HepG2 (cell line): ENCODE results near the gene PRSS8. TPM values are rescaled to one million over a fixed set of nuclear protein-coding genes. Genes with fewer than 3 reads are reported as not detected.

Experiments used
- ETV6 ChIP-seq: sonication (generic); formaldehyde crosslinking; conservative IDR thresholded peaks from 2 replicates; pipeline ENCODE4 v1.4.0; 2020; ENCODE audit warnings: missing genetic modification reagents
- FOXO1 ChIP-seq: sonication (generic); formaldehyde crosslinking; IDR thresholded peaks from 2 replicates; pipeline ENCODE4 v1.4.0; 2020; ENCODE audit warnings: missing genetic modification reagents
- HMG20A ChIP-seq: IDR thresholded peaks from 2 replicates; pipeline ENCODE4 v1.6.1; 2016; ENCODE audit warnings: borderline replicate concordance
- KLF15 ChIP-seq: sonication (generic); formaldehyde crosslinking; IDR thresholded peaks from 2 replicates; pipeline ENCODE4 v1.8.1; 2023; ENCODE audit warnings: borderline replicate concordance, mild to moderate bottlenecking, inconsistent platforms, missing genetic modification reagents, mixed read lengths
- POLR2AphosphoS5 ChIP-seq: IDR thresholded peaks from 2 replicates; pipeline ENCODE4 v1.6.1; 2012; ENCODE audit warnings: low read depth, low read length
- RCOR2 ChIP-seq: IDR thresholded peaks from 2 replicates; pipeline ENCODE4 v1.6.1; 2016; ENCODE audit warnings: missing biosample characterization, missing genetic modification reagents
- SMAD1 ChIP-seq: sonication (generic); formaldehyde crosslinking; IDR thresholded peaks from 2 replicates; pipeline ENCODE4 v1.4.0; 2020; ENCODE audit warnings: missing genetic modification reagents, low read depth, mild to moderate bottlenecking, borderline replicate concordance
- SMARCE1 ChIP-seq: fragments of 450-650 bp; IDR thresholded peaks from 2 replicates; pipeline ENCODE4 v1.6.1; 2017; ENCODE audit warnings: borderline replicate concordance
- TCF7 ChIP-seq: sonication (generic); IDR thresholded peaks from 2 replicates; pipeline ENCODE4 v1.6.1; 2016; ENCODE audit warnings: antibody characterized with exemption, low read depth
- U2AF2 ChIP-seq: fragments of 200-400 bp; formaldehyde crosslinking; IDR thresholded peaks from 2 replicates; pipeline ENCODE4 v1.6.1; 2017; ENCODE audit warnings: low read depth, mild to moderate bottlenecking, low read length
- YEATS4 ChIP-seq: sonication (generic); formaldehyde crosslinking; IDR thresholded peaks from 2 replicates; pipeline ENCODE4 v1.4.0; 2020; ENCODE audit warnings: missing genetic modification reagents, borderline replicate concordance
- ZNF101 ChIP-seq: sonication (generic); formaldehyde crosslinking; IDR thresholded peaks from 2 replicates; pipeline ENCODE4 v1.4.0; 2020; ENCODE audit warnings: mild to moderate bottlenecking, low read depth, missing genetic modification reagents, borderline replicate concordance
- ZNF143 ChIP-seq: sonication (generic); formaldehyde crosslinking; IDR thresholded peaks from 2 replicates; pipeline ENCODE4 v1.4.0; 2020; ENCODE audit warnings: missing genetic modification reagents
- ZNF160 ChIP-seq: sonication (generic); formaldehyde crosslinking; IDR thresholded peaks from 2 replicates; pipeline ENCODE4 v1.8.0; 2022; ENCODE audit warnings: mild to moderate bottlenecking, inconsistent platforms, missing genetic modification reagents
- ZNF224 ChIP-seq: sonication (generic); formaldehyde crosslinking; IDR thresholded peaks from 2 replicates; pipeline ENCODE4 v1.5.0; 2020; ENCODE audit warnings: mild to moderate bottlenecking, missing genetic modification reagents
- ZNF350 ChIP-seq: sonication (generic); formaldehyde crosslinking; IDR thresholded peaks from 2 replicates; pipeline ENCODE4 v1.4.0; 2020; ENCODE audit warnings: mild to moderate bottlenecking, low read depth, missing genetic modification reagents, borderline replicate concordance
- ZNF562 ChIP-seq: sonication (generic); formaldehyde crosslinking; IDR thresholded peaks from 2 replicates; pipeline ENCODE4 v1.8.0; 2022; ENCODE audit warnings: missing genetic modification reagents, borderline replicate concordance
- ZNF672 ChIP-seq: sonication (generic); formaldehyde crosslinking; IDR thresholded peaks from 2 replicates; pipeline ENCODE4 v1.8.1; 2022; ENCODE audit warnings: missing genetic modification reagents
- ZNF781 ChIP-seq: sonication (generic); formaldehyde crosslinking; IDR thresholded peaks from 2 replicates; pipeline ENCODE4 v1.5.1; 2020; ENCODE audit warnings: borderline replicate concordance, mild to moderate bottlenecking, missing genetic modification reagents; ENCODE audit errors: not compliant biosample characterization
- ZNF83 ChIP-seq: sonication (generic); formaldehyde crosslinking; IDR thresholded peaks from 2 replicates; pipeline ENCODE4 v1.4.0; 2020; ENCODE audit warnings: missing genetic modification reagents, mild to moderate bottlenecking, borderline replicate concordance
- ZNF878 ChIP-seq: sonication (generic); formaldehyde crosslinking; IDR thresholded peaks from 2 replicates; pipeline ENCODE4 v1.8.1; 2023; ENCODE audit warnings: mild to moderate bottlenecking, missing genetic modification reagents, moderate library complexity
- ZNF879 ChIP-seq: sonication (generic); formaldehyde crosslinking; IDR thresholded peaks from 2 replicates; pipeline ENCODE4 v1.8.1; 2023; ENCODE audit warnings: missing genetic modification reagents
- ZSCAN31 ChIP-seq: sonication (generic); formaldehyde crosslinking; IDR thresholded peaks from 2 replicates; pipeline ENCODE4 v1.5.0; 2020; ENCODE audit warnings: low read depth, mild to moderate bottlenecking, missing genetic modification reagents
- ZZZ3 ChIP-seq: sonication (generic); formaldehyde crosslinking; IDR thresholded peaks from 2 replicates; pipeline ENCODE4 v1.4.0; 2020; ENCODE audit warnings: missing genetic modification reagents, mild to moderate bottlenecking, borderline replicate concordance
- polyA plus RNA-seq, 8 experiments: library from polyadenylated mRNA; depleted of rRNA in 3 of 8; stranded (reverse) in 7 of 8; unstranded in 1 of 8; fragments of >200 nt; fragmentation: Illumina TruSeq in 4 of 8; extraction: Trizol in 4 of 8; gene quantifications; 2 replicates each; pipeline versions ENCODE4 v1.2.1 to v1.2.3, GENCODE V29; 2011 to 2016; ENCODE audit warnings: low read depth in 4 of 8, missing spikeins in 1 of 8, mixed read lengths in 1 of 8; ENCODE audit not compliant: insufficient read depth in 1 of 8
- total RNA-seq, 5 experiments: library from RNA; depleted of rRNA; stranded (reverse); fragments of >200 nt; fragmentation: Illumina TruSeq; extraction: Trizol; gene quantifications; 2 replicates each; pipeline ENCODE4 v1.2.3, GENCODE V29; 2016; ENCODE audit warnings: low read depth in 1 of 5
- TF ChIP-seq, protein P1 (sequence below): sonication (generic); formaldehyde crosslinking; IDR thresholded peaks from 2 replicates; pipeline ENCODE4 v1.5.0; 2020; ENCODE audit warnings: missing genetic modification reagents
- TF ChIP-seq, protein P2 (sequence below): sonication (generic); formaldehyde crosslinking; IDR thresholded peaks from 2 replicates; pipeline ENCODE4 v1.5.0; 2020; ENCODE audit warnings: mild to moderate bottlenecking, missing genetic modification reagents
- TF ChIP-seq, protein P3 (sequence below): sonication (generic); formaldehyde crosslinking; IDR thresholded peaks from 2 replicates; pipeline ENCODE4 v1.8.1; 2023; ENCODE audit warnings: mild to moderate bottlenecking, missing genetic modification reagents

The PRSS8 gene
- total and polyA plus RNA-seq, 2 of the 13 experiments (the other 11 are each of a cell fraction or from before 2014, with no cell fraction given), result 2.6 to 7.2 TPM

GRCh38 chr16:31108035-31108793, 27.3 kb downstream of the PRSS8 start, which contains the start of gene BCKDK (continued):
- TF ChIP-seq ZZZ3 (peak; percentile 72; the same call in 1 of the 2 replicates), ZNF672 (CRISPR knock-in tag) (no peak), ZNF160 (CRISPR knock-in tag) (no peak), ZNF101 (CRISPR knock-in tag) (no peak), KLF15 (CRISPR knock-in tag) (no peak), ZNF83 (CRISPR knock-in tag) (no peak), ZNF781 (no peak), SMAD1 (peak; percentile 48; the same call in 1 of the 2 replicates), ETV6 (CRISPR knock-in tag) (0 out of 2 replicates have a peak, but pooled peaks have one; percentile 57), ZNF350 (peak; percentile 16; the same call in 1 of the 2 replicates), HMG20A (no peak), ZNF143 (CRISPR knock-in tag) (peak; percentile 99), TCF7 (no peak), ZNF879 (CRISPR knock-in tag) (no peak), FOXO1 (CRISPR knock-in tag) (peak; percentile 68), U2AF2 (no peak), ZSCAN31 (CRISPR knock-in tag) (peak; percentile 80), ZNF224 (peak; percentile 87; the same call in 1 of the 2 replicates), SMARCE1 (no peak), RCOR2 (CRISPR knock-in tag) (no peak), ZNF562 (CRISPR knock-in tag) (no peak), POLR2AphosphoS5 (peak; percentile 71), YEATS4 (CRISPR knock-in tag) (peak; percentile 93; the same call in 1 of the 2 replicates), ZNF878 (CRISPR knock-in tag) (no peak)
- TF ChIP-seq, protein P1, sequence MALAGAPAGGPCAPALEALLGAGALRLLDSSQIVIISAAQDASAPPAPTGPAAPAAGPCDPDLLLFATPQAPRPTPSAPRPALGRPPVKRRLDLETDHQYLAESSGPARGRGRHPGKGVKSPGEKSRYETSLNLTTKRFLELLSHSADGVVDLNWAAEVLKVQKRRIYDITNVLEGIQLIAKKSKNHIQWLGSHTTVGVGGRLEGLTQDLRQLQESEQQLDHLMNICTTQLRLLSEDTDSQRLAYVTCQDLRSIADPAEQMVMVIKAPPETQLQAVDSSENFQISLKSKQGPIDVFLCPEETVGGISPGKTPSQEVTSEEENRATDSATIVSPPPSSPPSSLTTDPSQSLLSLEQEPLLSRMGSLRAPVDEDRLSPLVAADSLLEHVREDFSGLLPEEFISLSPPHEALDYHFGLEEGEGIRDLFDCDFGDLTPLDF, result peak; percentile 84
- TF ChIP-seq, protein P2, sequence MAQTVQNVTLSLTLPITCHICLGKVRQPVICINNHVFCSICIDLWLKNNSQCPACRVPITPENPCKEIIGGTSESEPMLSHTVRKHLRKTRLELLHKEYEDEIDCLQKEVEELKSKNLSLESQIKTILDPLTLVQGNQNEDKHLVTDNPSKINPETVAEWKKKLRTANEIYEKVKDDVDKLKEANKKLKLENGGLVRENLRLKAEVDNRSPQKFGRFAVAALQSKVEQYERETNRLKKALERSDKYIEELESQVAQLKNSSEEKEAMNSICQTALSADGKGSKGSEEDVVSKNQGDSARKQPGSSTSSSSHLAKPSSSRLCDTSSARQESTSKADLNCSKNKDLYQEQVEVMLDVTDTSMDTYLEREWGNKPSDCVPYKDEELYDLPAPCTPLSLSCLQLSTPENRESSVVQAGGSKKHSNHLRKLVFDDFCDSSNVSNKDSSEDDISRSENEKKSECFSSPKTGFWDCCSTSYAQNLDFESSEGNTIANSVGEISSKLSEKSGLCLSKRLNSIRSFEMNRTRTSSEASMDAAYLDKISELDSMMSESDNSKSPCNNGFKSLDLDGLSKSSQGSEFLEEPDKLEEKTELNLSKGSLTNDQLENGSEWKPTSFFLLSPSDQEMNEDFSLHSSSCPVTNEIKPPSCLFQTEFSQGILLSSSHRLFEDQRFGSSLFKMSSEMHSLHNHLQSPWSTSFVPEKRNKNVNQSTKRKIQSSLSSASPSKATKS (CRISPR knock-in tag), result no peak
- TF ChIP-seq, protein P3, sequence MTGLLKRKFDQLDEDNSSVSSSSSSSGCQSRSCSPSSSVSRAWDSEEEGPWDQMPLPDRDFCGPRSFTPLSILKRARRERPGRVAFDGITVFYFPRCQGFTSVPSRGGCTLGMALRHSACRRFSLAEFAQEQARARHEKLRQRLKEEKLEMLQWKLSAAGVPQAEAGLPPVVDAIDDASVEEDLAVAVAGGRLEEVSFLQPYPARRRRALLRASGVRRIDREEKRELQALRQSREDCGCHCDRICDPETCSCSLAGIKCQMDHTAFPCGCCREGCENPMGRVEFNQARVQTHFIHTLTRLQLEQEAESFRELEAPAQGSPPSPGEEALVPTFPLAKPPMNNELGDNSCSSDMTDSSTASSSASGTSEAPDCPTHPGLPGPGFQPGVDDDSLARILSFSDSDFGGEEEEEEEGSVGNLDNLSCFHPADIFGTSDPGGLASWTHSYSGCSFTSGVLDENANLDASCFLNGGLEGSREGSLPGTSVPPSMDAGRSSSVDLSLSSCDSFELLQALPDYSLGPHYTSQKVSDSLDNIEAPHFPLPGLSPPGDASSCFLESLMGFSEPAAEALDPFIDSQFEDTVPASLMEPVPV (CRISPR knock-in tag), result peak; percentile 36; the same call in 1 of the 2 replicates
